ENCODE data around the gene PLA2R1.

- TF ChIP-seq POLR2A (IDR thresholded peaks at IDR 0.05) (no peak), CTCF (IDR thresholded peaks at IDR 0.05) (no peak)
Observed at GRCh38 chr2:160109939-160110673, 47.7 kb upstream of the PLA2R1 start.

Measured in lower leg skin (tissue), 3 donors.